Thyroid gland (tissue), 4 donors: ENCODE measurements around the gene ABCC4. TPM values are rescaled to one million over a fixed set of nuclear protein-coding genes. Genes with fewer than 3 reads are reported as not detected.

Experiments
- DNase-seq, 2 donors: peaks; one replicate each; pipeline ENCODE4 v3.0.0-alpha.2; 2019
- H3K27ac ChIP-seq, 3 donors: fragments of 200-600 bp; sonication (generic); 1 replicate in 2 of 3; 2 replicates in 1 of 3; pipeline ENCODE4 v1.5.1; 2016 to 2019; ENCODE audit warnings: mild to moderate bottlenecking in 1 of 3, moderate library complexity in 1 of 3
- H3K27me3 ChIP-seq: fragments of 200-600 bp; sonication (generic); one replicate; pipeline ENCODE4 v1.5.1; 2019
- H3K36me3 ChIP-seq, 2 donors: fragments of 200-600 bp; sonication (generic); one replicate each; pipeline ENCODE4 v1.5.1; 2016 to 2019
- H3K4me1 ChIP-seq, 2 donors: fragments of 200-600 bp; sonication (generic); one replicate each; pipeline ENCODE4 v1.5.1; 2017 to 2019
- H3K4me3 ChIP-seq, 3 donors: fragments of 200-600 bp; sonication (generic); replicated peaks in 1 of 3; 1 replicate in 2 of 3; 2 replicates in 1 of 3; pipeline ENCODE4 v1.5.1; 2016; ENCODE audit warnings: mild to moderate bottlenecking in 1 of 3
- H3K9me3 ChIP-seq: fragments of 200-600 bp; sonication (generic); one replicate; pipeline ENCODE4 v1.5.1; 2017
- CTCF ChIP-seq, 6 experiments: fragments of 200-600 bp in 3 of 6; fragments of 450-650 bp in 3 of 6; sonication (generic) in 3 of 6; IDR thresholded peaks; one replicate each; pipeline ENCODE4 v1.5.1; 2016 to 2019; ENCODE audit warnings: antibody characterized with exemption in 6 of 6, mild to moderate bottlenecking in 2 of 6, inconsistent platforms in 1 of 6, moderate library complexity in 1 of 6
- POLR2A ChIP-seq, 2 donors: fragments of 450-650 bp; IDR thresholded peaks; one replicate each; pipeline ENCODE4 v1.6.1; 2017; ENCODE audit warnings: antibody characterized with exemption in 2 of 2, mild to moderate bottlenecking in 2 of 2, moderate library complexity in 1 of 2
- WGBS, 2 donors: methylation state at CpG; one replicate each; pipeline ENCODE4 v1.1.5; 2017; 5-methylcytosine and 5-hydroxymethylcytosine counted together
- intact Hi-C: fragments of 100-400 bp; cut with DNase I; formaldehyde crosslinking; loops from one replicate; pipeline ENCODE4 v1.15.1; 2023
- total RNA-seq, 4 donors: library from RNA; depleted of rRNA; stranded (reverse); fragments of >200 nt; gene quantifications; one replicate each; pipeline ENCODE4 v1.2.3, GENCODE V29; 2016

ABCC4 gene
- total RNA-seq, 4 donors from 2014 or later: 9.1 to 29.6 (median 19.7) TPM

DNA sequence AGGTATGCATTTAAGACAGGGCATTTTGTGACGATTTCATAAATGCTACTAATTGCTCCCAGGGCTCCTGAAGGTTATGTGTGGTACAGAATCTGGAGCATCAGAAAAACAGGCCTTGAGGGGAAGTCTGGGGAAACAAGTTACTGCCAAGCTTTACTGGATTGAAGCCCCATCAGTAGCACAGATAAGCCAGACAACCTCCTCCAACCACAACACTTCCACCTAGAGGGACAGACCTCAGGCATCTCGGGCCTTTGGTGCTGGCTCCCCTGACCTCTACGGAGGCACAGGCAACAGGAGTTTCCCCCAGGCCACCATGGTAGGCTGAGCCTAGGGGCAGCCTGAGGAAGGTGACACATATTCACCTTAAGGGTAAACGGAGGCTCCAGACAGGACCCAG is 54.1 kb downstream of the ABCC4 start:
- Histone ChIP-seq H3K9me3 (no peaks in the 10 kb centered on the region), H3K4me1 (peaks cover 0 to 16% of the 10 kb centered on the region in 2 donors), H3K27me3 (no peaks in the 10 kb centered on the region), H3K36me3 (no peaks in the 10 kb centered on the region), H3K27ac (no peak overlapping the region), H3K4me3 (no peak overlapping the region)
- intact Hi-C loops: no loop called here
- WGBS, 2 donors: 84 to 87% methylated on average over 4 of the region's 4 CpGs
- DNase-seq: no peak
- TF ChIP-seq POLR2A (IDR thresholded peaks at IDR 0.05) (no peak), CTCF (IDR thresholded peaks at IDR 0.05) (no peak)

DNA sequence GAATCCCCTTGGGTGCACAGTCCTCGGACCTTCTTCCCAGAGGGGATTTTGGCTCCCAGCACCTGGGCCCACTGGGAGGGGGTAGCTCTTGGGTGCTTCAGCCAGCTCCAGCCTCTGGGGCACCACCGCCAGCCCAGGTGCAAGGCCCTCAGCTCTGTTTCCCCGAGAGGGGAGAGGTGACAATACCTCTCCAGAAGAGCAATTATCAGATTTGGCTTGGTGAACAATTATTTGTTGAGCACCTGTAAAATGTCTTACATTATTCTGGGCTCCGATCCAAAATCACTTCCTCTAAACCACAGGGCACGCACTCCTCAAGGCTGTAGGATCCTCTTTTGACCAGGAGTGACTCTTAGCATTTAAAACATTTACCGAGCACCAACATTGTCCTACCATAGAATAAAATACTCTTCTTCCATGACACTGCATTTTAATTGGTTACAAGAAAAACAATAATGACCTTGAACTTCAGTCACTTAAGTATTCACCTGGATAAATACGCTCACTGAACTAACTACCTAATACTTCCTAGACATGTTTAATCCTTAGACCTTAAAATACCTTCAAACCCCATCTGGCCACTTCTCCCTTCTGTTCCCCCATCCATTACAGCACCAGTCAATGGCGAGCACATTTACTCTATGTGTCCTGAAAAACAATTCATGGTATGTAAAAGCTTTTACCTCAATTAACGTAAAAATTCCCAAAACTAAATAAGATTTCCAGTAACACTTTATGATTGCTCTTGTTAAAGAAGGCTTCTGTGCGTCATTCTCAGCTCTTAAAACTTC is 54.8 kb downstream of the ABCC4 start:
- peak; percentile 13 to 36 for DNase-seq
- Histone ChIP-seq H3K4me1 (peaks cover 0 to 16% of the 10 kb centered on the region in 2 donors), H3K9me3 (no peaks in the 10 kb centered on the region), H3K27ac (no peak overlapping the region), H3K4me3 (no peak overlapping the region), H3K36me3 (no peaks in the 10 kb centered on the region), H3K27me3 (no peaks in the 10 kb centered on the region)
- intact Hi-C loops: no loop called here
- no peak for TF ChIP-seq CTCF (IDR thresholded peaks at IDR 0.05)
- no peak for TF ChIP-seq POLR2A (IDR thresholded peaks at IDR 0.05)
- 55 to 61% methylated on average over 9 to 10 of the region's 10 CpGs for WGBS, 2 donors

DNA sequence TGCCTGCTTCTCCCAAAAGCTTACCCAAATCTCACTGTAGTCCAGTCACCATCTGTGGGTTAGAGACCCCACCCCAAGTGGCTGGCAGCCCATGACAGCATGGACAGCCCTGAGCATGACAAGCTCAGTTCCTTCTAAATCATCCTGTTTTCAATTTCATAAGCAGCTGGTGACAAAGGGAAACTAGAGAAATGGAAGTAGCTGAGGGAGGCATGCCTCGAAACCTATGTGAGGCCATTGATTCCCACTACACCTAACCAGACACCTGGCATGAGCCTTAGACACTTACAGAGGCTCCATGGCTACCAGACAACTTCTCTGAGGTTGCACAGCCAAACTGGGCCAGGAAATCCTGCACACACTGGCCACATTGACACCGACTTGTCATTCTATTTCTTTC is 56.2 kb downstream of the ABCC4 start:
- DNase-seq: no peak
- intact Hi-C loops: no loop called here
- no peak overlapping the region for H3K27ac ChIP-seq
- TF ChIP-seq POLR2A (IDR thresholded peaks at IDR 0.05): no peak
- no peak for TF ChIP-seq CTCF (IDR thresholded peaks at IDR 0.05)
- no peaks in the 10 kb centered on the region for H3K36me3 ChIP-seq
- H3K9me3 ChIP-seq: no peaks in the 10 kb centered on the region
- peaks cover 0 to 16% of the 10 kb centered on the region in 2 donors for H3K4me1 ChIP-seq
- 95 to 100% methylated on average over 2 of the region's 2 CpGs for WGBS, 2 donors
- no peaks in the 10 kb centered on the region for H3K27me3 ChIP-seq
- no peak overlapping the region for H3K4me3 ChIP-seq

GRCh38 chr13:95243207-95243606 is 58.0 kb downstream of the ABCC4 start:
- H3K9me3 ChIP-seq: no peaks in the 10 kb centered on the region
- H3K4me1 ChIP-seq: peaks cover 0 to 16% of the 10 kb centered on the region in 2 donors
- no peak overlapping the region for H3K27ac ChIP-seq
- no peak overlapping the region for H3K4me3 ChIP-seq
- 84 to 86% methylated on average over 7 of the region's 7 CpGs for WGBS, 2 donors
- DNase-seq: no peak
- no peaks in the 10 kb centered on the region for H3K36me3 ChIP-seq
- intact Hi-C loops: no loop called here
- H3K27me3 ChIP-seq: no peaks in the 10 kb centered on the region
- no peak for TF ChIP-seq CTCF (IDR thresholded peaks at IDR 0.05)
- no peak for TF ChIP-seq POLR2A (IDR thresholded peaks at IDR 0.05)

DNA sequence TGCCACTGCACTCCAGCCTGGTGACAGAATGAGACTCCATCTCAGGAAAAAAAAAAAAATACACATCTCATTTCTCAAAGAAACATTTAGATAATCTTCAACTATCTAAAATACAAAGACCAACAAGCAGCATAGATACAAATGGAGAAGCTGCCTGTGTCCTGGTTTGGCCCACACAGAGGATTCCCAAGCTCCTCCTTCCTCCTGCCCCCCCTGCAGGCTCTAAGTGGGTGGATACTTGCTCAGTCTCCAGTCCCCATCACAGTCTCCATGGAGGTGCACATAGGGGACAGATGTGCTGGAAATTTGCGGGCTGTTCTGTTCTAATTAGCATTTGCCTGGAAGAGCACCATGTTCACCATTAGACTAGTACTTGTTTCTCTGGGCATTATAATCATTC is 59.9 kb downstream of the ABCC4 start:
- no peaks in the 10 kb centered on the region for H3K9me3 ChIP-seq
- no peak overlapping the region for H3K27ac ChIP-seq
- no peaks in the 10 kb centered on the region for H3K36me3 ChIP-seq
- no peaks in the 10 kb centered on the region for H3K27me3 ChIP-seq
- no peak for DNase-seq
- intact Hi-C loops: no loop called here
- TF ChIP-seq CTCF (IDR thresholded peaks at IDR 0.05) (no peak), POLR2A (IDR thresholded peaks at IDR 0.05) (no peak)
- WGBS, 2 donors: 94 to 100% methylated on average over 1 of the region's 1 CpG
- peaks cover 0 to 6% of the 10 kb centered on the region in 2 donors for H3K4me1 ChIP-seq
- no peak overlapping the region for H3K4me3 ChIP-seq
